PC-9 (cell line): ENCODE data around the gene PSTPIP1.

Experiments
- CTCF ChIP-seq: fragments of 200-600 bp; sonication (generic); conservative IDR thresholded peaks from 2 replicates; pipeline ENCODE4 v1.6.1; 2017; ENCODE audit warnings: mixed run types, antibody characterized with exemption, mild to moderate bottlenecking, moderate library complexity
- EZH2 ChIP-seq: fragments of 200-600 bp; sonication (generic); IDR thresholded peaks from 2 replicates; pipeline ENCODE4 v1.8.0; 2017; ENCODE audit warnings: antibody characterized with exemption, low read depth

GRCh38 chr15:77066971-77067690 lies 72.2 kb downstream of the PSTPIP1 start:
- TF ChIP-seq CTCF = no peak
- no peak for TF ChIP-seq EZH2
